Non-pigmented ciliary epithelial cell (primary cell): ENCODE data around the gene RTEL1.

Source experiments
- DNase-seq: peaks from one replicate; pipeline ENCODE4 v3.0.0-alpha.2; 2010; ENCODE audit warnings: low read depth

RTEL1 gene

GRCh38 chr20:63687419-63688178, 29.5 kb downstream of the RTEL1 start:
- no peak for DNase-seq

GRCh38 chr20:63688228-63689045, 30.3 kb downstream of the RTEL1 start:
- DNase-seq = no peak

GRCh38 chr20:63689046-63690002, 31.2 kb downstream of the RTEL1 start:
- DNase-seq = no peak

- no peak for DNase-seq
Observed at GRCh38 chr20:63690003-63690897, 32.1 kb downstream of the RTEL1 start.

- DNase-seq = no peak
Observed at GRCh38 chr20:63690898-63691710, 33.0 kb downstream of the RTEL1 start.

- no peak for DNase-seq
Observed at GRCh38 chr20:63691711-63692435, 33.8 kb downstream of the RTEL1 start.

DNA sequence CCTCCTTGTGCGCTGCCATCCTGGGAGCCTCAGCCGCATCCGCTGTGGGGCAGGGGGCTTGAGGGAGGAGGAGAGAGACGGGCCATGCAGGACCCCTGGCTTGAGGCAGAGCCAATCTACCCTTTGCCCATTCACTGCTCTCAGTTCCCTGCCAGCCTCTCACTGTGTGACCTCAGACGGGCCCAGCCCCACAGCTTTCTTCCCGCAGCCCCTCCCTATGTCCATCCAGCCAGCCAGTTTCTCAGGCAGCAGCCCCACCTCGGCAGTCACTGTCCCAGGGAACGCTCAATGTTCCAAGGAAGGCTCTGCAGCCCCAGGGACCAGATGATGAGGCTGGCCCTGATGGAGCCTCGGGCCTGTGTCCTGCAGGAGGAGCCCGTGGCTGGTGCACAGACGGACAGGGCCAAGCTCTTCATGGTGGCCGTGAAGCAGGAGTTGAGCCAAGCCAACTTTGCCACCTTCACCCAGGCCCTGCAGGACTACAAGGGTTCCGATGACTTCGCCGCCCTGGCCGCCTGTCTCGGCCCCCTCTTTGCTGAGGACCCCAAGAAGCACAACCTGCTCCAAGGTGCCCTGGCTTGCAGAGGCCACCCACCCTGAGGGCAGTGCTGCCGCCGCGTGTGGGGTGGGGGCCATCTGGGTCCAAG, 34.4 kb downstream of the RTEL1 start:
- no peak for DNase-seq

GRCh38 chr20:63693083-63693732, 35.1 kb downstream of the RTEL1 start:
- no peak for DNase-seq

DNA sequence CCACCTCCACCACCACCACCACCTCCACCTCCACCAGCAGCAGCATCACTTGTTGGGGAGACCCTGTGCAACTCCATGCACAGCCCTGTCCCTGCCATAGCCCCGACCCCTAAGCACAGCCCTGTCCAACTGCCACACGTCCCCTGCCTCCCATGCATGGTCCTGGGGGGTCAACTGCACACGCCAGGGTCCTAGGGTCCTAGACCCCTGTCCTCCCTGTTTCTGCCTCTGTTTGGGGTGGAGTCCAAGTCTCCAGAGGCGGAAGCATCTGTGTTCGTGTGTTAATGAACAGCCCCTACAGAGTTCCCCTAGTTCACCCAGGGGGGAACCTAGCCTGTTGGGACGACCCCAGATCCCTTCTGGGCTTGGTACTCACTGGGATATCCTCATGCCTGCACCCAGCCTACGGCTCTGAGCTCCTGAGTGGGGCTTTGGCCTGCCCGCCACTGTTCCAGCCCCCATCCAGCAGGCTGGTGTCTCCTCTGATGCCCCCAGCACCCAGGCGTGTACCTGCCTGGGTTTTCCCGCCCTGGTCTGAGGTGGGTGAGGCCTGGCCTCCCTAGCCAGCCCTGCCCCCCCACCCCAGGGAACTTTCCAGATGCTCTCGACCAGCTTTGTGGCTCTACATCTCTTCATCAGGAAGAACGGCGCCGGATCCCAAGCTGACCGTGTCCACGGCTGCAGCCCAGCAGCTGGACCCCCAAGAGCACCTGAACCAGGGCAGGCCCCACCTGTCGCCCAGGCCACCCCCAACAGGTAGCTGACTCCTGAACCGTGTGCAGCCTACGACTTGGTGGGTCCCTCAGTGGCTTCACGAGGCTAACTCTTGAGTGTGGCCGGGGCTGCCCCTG, 35.8 kb downstream of the RTEL1 start:
- no peak for DNase-seq

- no peak for DNase-seq
Observed at GRCh38 chr20:63694584-63695423, 36.7 kb downstream of the RTEL1 start.

DNA sequence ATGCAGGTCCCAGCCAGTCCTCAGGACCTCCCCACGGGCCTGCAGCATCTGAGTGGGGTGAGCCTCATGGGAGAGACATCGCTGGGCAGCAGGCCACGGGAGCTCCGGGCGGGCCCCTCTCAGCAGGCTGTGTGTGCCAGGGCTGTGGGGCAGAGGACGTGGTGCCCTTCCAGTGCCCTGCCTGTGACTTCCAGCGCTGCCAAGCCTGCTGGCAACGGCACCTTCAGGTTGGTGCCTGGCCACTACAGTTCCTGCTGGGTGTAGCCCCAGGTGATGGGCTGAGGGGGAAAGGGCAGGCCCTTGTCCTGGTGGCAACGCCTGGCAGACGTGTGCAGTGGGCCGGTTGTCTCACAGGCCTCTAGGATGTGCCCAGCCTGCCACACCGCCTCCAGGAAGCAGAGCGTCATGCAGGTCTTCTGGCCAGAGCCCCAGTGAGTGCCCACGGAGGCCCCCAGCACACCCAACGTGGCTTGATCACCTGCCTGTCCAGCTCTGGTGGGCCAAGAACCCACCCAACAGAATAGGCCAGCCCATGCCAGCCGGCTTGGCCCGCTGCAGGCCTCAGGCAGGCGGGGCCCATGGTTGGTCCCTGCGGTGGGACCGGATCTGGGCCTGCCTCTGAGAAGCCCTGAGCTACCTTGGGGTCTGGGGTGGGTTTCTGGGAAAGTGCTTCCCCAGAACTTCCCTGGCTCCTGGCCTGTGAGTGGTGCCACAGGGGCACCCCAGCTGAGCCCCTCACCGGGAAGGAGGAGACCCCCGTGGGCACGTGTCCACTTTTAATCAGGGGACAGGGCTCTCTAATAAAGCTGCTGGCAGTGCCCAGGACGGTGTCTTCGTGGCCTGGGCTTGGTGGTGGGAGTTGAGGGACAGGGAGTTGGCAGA, 37.6 kb downstream of the RTEL1 start:
- DNase-seq = no peak

DNA sequence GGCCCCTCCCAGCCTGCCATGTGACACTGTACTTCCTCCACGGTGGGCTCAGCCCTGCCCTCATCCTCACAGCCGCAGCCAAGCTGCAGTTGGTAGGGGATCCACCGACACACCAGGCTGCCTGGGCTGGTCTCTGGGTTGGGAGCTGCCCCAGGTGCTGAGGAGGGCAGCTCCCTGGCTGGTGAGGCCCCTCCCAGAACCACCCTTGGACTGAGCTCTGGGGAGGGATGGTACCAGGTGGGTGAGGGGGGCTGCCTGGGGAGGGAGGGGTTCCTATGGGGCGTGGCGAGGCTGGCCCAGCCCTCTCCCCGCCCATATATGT, 38.2 kb downstream of the RTEL1 start:
- DNase-seq = no peak

- no peak for DNase-seq
Observed at GRCh38 chr20:63696628-63697356, 38.7 kb downstream of the RTEL1 start, which contains the start of gene TNFRSF6B. TSS of gene TNFRSF6B (plus strand) at chr20:63696652. CDS start at chr20:63696768, 116 bp downstream.

GRCh38 chr20:63697357-63697867, 39.3 kb downstream of the RTEL1 start:
- no peak for DNase-seq
